GM12892 (cell line): ENCODE measurements around the gene SCGB1C1.
"Not testable (repeated sequence)": the region's sequence is repeated elsewhere in the genome, so short reads cannot be mapped to it uniquely, and the experiment has no call there.

Experiments used
- DNase-seq: peaks from one replicate; pipeline ENCODE4 v3.0.0; 2011; ENCODE audit not compliant: insufficient read length
- FAIRE-seq: peaks from 2 replicates; lab custom pipeline; 2011; peaks lifted over from hg19 to GRCh38; lab: Jason Lieb, UNC
- POLR2A ChIP-seq: IDR thresholded peaks from 2 replicates; pipeline ENCODE4 v1.6.1; 2011; ENCODE audit warnings: low read depth, low read length, control low read depth
- POLR2AphosphoS5 ChIP-seq: IDR thresholded peaks from 2 replicates; pipeline ENCODE4 v1.6.1; 2011; ENCODE audit warnings: low read depth, low read length, control low read depth
- TAF1 ChIP-seq: IDR thresholded peaks from 2 replicates; pipeline ENCODE4 v1.6.1; 2011; ENCODE audit warnings: low read depth, mild to moderate bottlenecking, control low read depth, low read length, borderline replicate concordance

SCGB1C1 gene

GRCh38 chr11:223884-224283 is 31.0 kb downstream of the SCGB1C1 start:
- no peak for DNase-seq
- TF ChIP-seq POLR2AphosphoS5 (no peak), TAF1 (no peak)
- FAIRE-seq: no peak

GRCh38 chr11:224424-224823 is 31.5 kb downstream of the SCGB1C1 start:
- DNase-seq (no peak), FAIRE-seq (peak; percentile 24)
- TF ChIP-seq POLR2A (no peak), POLR2AphosphoS5 (no peak), TAF1 (no peak)

- DNase-seq: no peak
- peak; percentile 97 for FAIRE-seq
- TF ChIP-seq TAF1 (no peak), POLR2A (no peak), POLR2AphosphoS5 (no peak)
Observed at GRCh38 chr11:225734-226453, 33.0 kb downstream of the SCGB1C1 start.

- DNase-seq (no peak), FAIRE-seq (no peak)
- TF ChIP-seq TAF1 (no peak), POLR2AphosphoS5 (no peak), POLR2A (no peak)
Observed at GRCh38 chr11:227824-228379, 35.0 kb downstream of the SCGB1C1 start.

GRCh38 chr11:230431-230830 is 37.6 kb downstream of the SCGB1C1 start:
- DNase-seq (no peak), FAIRE-seq (no peak)
- no peak for TF ChIP-seq POLR2AphosphoS5
- no peak for TF ChIP-seq TAF1
- no peak for TF ChIP-seq POLR2A

GRCh38 chr11:232783-233565 is 40.1 kb downstream of the SCGB1C1 start:
- TF ChIP-seq POLR2A (no peak), TAF1 (no peak), POLR2AphosphoS5 (no peak)
- DNase-seq (no peak), FAIRE-seq (no peak)

- TF ChIP-seq POLR2AphosphoS5: no peak
- no peak for TF ChIP-seq POLR2A
- TF ChIP-seq TAF1: no peak
- no peak for FAIRE-seq
Observed at GRCh38 chr11:235180-235579, 42.3 kb downstream of the SCGB1C1 start.

GRCh38 chr11:235609-235996 is 42.7 kb downstream of the SCGB1C1 start:
- FAIRE-seq: peak; percentile 74
- DNase-seq: no peak
- TF ChIP-seq POLR2AphosphoS5: no peak
- no peak for TF ChIP-seq POLR2A
- TF ChIP-seq TAF1: no peak

More at GRCh38 chr11:235180-235579, 42.3 kb downstream of the SCGB1C1 start:
- no peak for DNase-seq

- peak; percentile 92 for DNase-seq
Observed at GRCh38 chr11:235997-236773, 43.3 kb downstream of the SCGB1C1 start, which contains the start of gene SIRT3. TSS of gene SIRT3 (minus strand) at chr11:236342. CDS start at chr11:236328, 14 bp downstream.

GRCh38 chr11:236774-237767 is 44.2 kb downstream of the SCGB1C1 start, which contains the start of gene PSMD13:
TSS of gene PSMD13 (plus strand) at chr11:236976. CDS start at chr11:237050, 74 bp downstream.
- TF ChIP-seq POLR2A (peak; percentile 84; the same call in 1 of the 2 replicates), POLR2AphosphoS5 (peak; percentile 78; the same call in 1 of the 2 replicates), TAF1 (peak; percentile 88)
- peak; percentile 98 for FAIRE-seq
- peak; percentile 92 for DNase-seq

More at GRCh38 chr11:235997-236773, 43.3 kb downstream of the SCGB1C1 start, which contains the start of gene SIRT3:
- FAIRE-seq: no peak
- TF ChIP-seq TAF1: peak; percentile 80
- TF ChIP-seq POLR2A: peak; percentile 64; the same call in 1 of the 2 replicates
- peak; percentile 44; the same call in 1 of the 2 replicates for TF ChIP-seq POLR2AphosphoS5

- peak; percentile 64 for FAIRE-seq
- DNase-seq: not testable (repeated sequence)
Observed at GRCh38 chr11:238346-238745, 45.5 kb downstream of the SCGB1C1 start.
